GM12891 (cell line): Measurements from ENCODE around the gene PANK1.

Source experiments
- POLR2A ChIP-seq: IDR thresholded peaks from 2 replicates; pipeline ENCODE4 v1.6.1; 2011; ENCODE audit warnings: low read depth, low read length, control low read depth
- POLR2AphosphoS5 ChIP-seq: IDR thresholded peaks from 2 replicates; pipeline ENCODE4 v1.6.1; 2011; ENCODE audit warnings: low read depth, low read length, control low read depth
- TAF1 ChIP-seq: IDR thresholded peaks from 2 replicates; pipeline ENCODE4 v1.6.1; 2011; ENCODE audit warnings: low read depth, low read length, control low read depth

- no peak for TF ChIP-seq TAF1
- TF ChIP-seq POLR2AphosphoS5: no peak
- TF ChIP-seq POLR2A: no peak
These were observed 31.5 kb downstream of the PANK1 start for GRCh38 chr10:89613582-89613981.
